Stimulated activated CD4-positive, alpha-beta T cell treated with anti-CD3 and anti-CD28 coated beads, Interleukin-15, amount 100 ng/mL, for 24 hours (primary cell): ENCODE data around the gene PEA15.

ENCODE experiments used
- DNase-seq: peaks from one replicate; pipeline ENCODE4 v3.0.0-alpha.2; 2020

PEA15 gene

DNA sequence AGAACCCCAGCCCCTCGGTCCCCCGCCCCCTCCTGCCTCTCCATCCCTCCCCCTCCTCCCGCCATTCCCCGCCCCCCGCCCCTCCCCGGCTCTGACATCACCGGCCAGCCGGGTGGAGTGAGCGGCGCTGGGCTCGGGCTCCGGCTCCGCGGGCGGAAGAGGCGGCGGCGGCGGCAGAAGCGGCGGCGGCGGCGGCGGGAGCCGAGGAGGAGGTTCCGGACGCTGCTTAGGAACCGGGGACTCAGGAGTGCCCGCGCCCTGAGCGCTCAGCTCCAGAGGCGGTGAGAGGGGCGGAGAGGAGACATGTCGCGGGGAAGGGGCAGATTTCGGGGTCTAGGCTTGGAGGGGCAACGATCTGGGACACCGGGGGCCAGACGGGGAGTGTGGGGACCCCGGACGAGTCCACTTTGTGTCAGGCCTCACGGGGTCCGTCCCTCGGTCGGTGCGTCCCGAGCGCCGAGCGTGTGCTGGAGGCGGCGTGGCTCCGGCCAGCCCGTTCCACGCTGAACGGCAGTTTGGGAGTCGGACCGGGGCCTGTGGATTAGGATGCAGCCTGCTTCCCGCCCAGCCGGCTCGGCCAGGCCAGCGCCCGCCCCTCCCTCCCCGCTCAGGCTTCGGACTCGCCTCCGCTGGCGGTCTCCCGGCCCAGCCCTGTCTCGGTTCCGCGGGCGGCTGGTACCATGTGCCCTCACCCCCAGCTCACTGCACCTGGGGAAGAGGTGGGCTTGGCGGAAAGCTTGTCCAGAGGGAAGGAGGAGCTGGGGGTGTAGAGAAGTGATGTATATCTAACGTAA, at the start of gene PEA15:
TSS of gene PEA15 (plus strand) at position 143 of the 794 bp plus-strand sequence. CDS start 6,161 bp downstream, outside the sequence.
- DNase-seq: peak; percentile 82

DNA sequence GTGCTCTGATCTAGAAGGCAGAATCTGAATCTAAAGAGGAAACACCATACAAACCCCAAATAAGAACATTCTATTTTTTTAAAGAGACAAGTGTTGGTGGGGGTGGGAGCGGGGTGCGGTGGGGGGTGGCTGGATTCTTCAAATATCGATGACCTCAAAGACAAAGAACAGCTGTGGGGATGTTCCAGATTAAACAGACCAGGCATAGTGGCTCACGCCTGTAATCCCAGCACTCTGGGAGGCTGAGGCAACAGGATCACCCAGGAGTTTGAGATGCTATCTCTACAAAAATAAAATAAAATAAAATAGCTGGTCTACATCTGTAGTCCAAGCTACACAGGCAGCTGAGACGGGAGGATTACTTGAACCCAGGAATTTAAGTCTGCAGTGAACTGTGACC, 48.8 kb upstream of the PEA15 start:
- no peak for DNase-seq

DNA sequence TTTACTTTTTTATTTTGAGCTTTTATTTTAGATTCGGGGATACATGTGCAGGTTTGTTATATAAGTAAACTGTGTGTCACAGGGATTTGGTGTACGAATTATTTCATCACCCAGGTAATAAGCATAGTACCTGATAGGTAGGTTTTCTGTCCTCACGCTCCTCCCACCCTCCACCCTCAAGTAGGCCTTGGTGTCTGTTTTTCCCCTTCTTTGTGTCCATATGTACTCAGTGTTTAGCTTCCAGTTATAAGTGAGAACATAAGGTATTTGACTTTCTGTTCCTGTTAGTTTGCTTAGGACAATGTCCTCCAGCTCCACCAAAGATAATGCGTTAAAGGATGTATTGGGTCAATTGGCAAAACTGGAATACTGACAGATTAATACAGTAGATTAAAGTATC, 48.0 kb upstream of the PEA15 start:
- DNase-seq: no peak

GRCh38 chr1:160158031-160158430, 47.2 kb upstream of the PEA15 start:
- DNase-seq: no peak

- no peak for DNase-seq
Measured at GRCh38 chr1:160158534-160158933, 46.6 kb upstream of the PEA15 start.

DNA sequence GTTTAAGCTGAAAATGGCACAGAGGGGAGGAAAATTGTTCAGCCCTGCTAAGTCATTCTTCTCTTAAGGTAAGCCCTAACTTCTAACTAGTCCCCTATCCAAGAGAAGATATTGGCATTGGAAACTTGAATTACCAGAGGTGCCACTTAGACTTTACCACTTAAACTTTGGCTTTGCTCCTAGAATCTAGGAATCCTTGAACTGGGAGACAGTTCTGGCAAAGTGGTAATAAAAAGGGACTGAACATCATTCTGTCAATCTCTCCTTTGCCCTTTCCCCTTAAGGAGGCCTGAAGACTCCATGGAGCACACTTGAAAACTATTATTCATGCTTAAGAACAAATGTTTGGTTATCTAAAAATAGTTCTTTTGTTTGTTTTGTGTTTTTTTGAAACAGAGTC, 45.3 kb upstream of the PEA15 start:
- DNase-seq: no peak

- DNase-seq: no peak
Measured at GRCh38 chr1:160161965-160162705, 43.0 kb upstream of the PEA15 start.

- DNase-seq: no peak
Measured at GRCh38 chr1:160162931-160163330, 42.3 kb upstream of the PEA15 start.

GRCh38 chr1:160163615-160164014, 41.6 kb upstream of the PEA15 start:
- no peak for DNase-seq

GRCh38 chr1:160164121-160164520, 41.1 kb upstream of the PEA15 start:
- DNase-seq: no peak

GRCh38 chr1:160166166-160166868, 38.9 kb upstream of the PEA15 start:
- no peak for DNase-seq

DNA sequence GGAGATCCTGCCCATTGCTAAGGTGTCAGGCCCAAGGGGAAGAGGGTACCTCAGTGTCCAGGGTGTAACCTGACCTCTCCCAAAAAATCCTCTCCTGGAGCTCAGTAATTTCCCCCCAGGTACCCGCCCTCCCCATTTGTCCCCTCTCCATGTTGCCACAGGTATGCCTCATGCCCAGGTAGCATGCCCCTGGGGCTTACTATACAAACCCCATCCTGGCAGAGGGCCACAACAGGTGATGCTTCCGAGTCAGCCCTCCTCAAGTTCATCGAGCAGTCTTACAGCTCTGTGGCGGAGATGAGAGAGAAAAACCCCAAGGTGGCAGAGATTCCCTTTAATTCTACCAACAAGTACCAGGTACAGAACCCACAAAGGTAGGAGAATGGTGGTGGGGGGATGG, 38.1 kb upstream of the PEA15 start:
- DNase-seq: no peak

GRCh38 chr1:160167580-160167979, 37.6 kb upstream of the PEA15 start:
- peak; percentile 19 for DNase-seq

- DNase-seq: no peak
Measured at GRCh38 chr1:160168016-160168415, 37.2 kb upstream of the PEA15 start.

- DNase-seq: no peak
Measured at GRCh38 chr1:160168609-160169369, 36.4 kb upstream of the PEA15 start.

DNA sequence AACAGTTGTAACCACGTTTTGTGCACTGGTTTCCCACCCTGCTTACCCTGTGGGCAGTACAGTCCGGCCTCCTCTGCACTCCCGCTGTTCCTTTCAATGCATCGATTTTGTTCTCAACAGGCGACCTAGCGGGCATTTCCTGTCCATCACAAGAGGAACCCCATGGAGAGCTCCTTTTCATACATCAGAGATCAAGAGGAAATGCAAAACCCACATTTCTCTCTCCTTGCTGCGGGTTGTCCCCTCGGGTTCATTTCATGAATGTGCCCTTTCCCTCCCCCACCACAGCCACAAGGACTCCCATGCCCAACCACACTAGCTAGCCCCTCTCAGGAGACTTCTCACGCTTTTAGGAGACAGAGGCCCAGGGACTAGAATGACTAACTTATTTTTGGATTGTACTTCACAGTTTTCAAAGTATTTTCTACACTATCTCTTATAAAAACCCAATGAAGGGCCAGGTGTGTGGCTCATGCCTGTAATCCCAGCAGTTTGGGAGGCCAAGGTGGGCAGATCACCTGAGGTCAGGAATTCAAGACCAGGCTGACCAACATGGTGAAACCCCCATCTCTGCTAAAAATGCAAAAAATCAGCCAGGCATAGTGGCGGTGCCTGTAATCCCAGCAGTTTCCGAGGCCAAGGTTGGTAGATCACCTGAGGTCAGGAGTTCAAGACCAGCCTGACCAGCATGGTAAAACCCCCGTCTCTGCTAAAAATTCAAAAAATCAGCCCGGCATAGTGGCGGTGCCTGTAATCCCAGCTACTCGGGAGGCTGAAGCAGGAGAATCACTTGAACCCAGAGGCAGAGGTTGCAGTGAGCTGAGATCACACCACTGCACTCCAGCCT, 35.4 kb upstream of the PEA15 start:
- peak; percentile 36 for DNase-seq

DNA sequence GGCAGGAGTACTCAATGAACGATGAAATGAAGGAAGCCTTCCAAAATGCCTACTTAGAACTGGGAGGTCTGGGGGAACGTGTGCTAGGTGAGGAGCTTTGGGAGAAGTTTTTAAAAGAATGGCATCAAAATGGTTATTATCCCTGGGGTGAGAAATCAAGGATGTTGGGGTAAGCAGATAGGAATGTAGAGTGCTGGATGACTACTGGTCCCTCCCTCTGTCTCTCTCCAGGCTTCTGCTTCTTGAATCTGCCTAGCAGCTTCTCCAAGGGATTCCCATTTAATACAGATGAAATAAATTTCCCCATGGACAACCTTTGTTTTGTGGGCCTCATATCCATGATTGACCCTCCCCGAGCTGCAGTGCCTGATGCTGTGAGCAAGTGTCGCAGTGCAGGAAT, 33.8 kb upstream of the PEA15 start:
- DNase-seq: no peak

DNA sequence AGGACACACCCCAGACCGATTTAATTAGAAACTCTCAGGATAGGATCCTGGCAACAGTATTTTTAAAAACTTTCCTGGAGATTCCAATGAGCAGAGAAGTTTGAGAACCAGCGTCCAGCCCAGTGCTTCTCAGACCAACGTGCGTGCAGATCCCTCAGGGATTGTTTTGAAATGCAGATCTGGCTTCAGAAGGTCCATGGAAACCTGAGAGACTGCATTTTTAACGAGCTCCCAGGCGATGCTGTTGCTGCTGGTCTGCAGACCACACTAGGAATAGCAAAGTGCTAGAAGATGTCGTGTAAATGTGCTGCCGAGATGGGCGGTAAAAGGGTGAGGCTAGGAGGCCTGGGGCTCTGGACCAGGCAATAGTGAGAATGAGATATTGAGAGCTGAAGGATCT, 33.2 kb upstream of the PEA15 start:
- DNase-seq: no peak

DNA sequence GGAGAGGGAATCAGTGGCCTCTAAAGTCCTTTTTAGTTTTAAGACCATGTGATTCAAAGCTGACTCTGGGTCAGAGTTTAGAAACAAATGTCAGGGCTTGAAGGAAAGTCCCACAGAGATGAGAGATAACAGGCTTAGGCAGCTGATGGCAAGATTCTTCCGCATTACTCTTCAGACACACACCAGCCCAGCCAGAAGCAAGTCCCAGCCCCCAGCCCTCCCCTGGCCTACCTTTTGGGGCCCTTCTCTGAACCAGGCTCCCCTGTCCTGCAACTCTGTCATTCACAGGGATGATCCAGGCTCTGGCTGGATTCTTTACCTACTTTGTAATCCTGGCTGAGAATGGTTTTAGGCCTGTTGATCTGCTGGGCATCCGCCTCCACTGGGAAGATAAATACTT, 28.0 kb upstream of the PEA15 start:
- no peak for DNase-seq

DNA sequence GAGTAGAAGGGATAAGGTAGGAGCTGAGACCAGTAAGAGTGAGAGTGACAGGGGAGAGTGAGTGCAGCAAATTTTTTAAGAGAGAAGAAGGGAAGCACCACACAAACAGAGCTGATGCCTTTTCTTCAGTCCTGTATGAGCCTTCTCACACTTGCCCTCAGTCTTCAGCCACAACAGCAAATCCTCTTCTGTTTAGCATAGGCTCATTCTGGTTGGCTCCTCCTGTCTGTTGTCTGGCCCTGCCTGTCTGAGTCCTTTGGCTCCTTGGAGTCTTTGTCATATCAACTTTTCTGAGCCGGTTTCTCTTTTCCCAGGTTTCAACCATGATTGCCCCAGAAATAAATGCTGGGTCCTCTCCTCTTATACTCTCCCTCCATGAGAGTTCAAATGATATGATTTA, 27.5 kb upstream of the PEA15 start:
- DNase-seq: no peak

DNA sequence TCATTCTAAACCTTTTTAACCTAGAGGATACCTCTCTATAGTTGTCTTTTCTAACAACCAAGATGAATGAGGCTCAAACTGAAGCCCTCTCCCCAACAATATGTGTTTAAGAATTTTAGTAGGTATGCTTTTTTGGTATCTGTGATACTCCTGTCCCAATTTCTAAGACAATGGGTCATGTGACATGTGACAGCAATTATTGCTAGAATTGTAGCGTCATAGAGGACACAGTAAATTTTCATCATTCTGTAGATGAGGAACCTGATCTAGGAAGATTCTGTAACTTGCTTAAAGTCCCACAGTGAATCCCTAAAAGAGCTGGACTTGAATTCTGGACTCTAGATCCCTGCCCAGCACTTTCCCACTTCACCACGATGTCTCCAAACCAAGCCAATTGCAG, 26.5 kb upstream of the PEA15 start:
- no peak for DNase-seq

GRCh38 chr1:160179336-160179735, 25.8 kb upstream of the PEA15 start:
- no peak for DNase-seq
